Tibial nerve (tissue), 3 donors: ENCODE results near the gene KRTAP5-5.

Source experiments
- POLR2A ChIP-seq, 2 donors: fragments of 450-650 bp; IDR thresholded peaks; one replicate each; pipeline ENCODE4 v1.6.1; 2017; ENCODE audit warnings: antibody characterized with exemption in 2 of 2, mild to moderate bottlenecking in 2 of 2, moderate library complexity in 2 of 2
- TF ChIP-seq, protein P1 (sequence below), 5 experiments: fragments of 200-600 bp in 3 of 5; fragments of 450-650 bp in 2 of 5; sonication (generic) in 3 of 5; IDR thresholded peaks; one replicate each; pipeline ENCODE4 v1.5.1; 2016 to 2019; ENCODE audit warnings: antibody characterized with exemption in 5 of 5, mild to moderate bottlenecking in 3 of 5, moderate library complexity in 2 of 5

DNA sequence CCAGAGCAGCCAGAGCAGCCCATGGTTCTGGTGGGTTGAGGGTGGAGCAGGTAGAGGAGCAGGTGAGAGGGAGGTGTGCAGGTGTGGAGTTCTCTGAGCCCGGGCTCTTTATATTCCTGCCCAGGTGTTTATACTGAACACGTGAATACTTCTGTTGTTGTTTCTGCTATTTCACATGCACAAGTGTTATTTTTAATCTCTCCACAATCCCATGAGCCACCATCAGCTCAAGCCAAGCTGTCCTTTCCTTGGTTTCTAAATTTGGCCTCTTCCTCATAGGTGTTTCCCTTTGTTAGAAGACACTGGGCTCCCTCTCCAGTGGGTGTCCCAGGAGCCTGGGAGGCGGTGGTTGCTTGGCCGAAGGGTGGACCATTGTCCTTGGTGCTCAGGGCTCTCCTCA lies 21.2 kb upstream of the KRTAP5-5 start, which contains the start of gene KRTAP5-3:
- TF ChIP-seq, protein P1, sequence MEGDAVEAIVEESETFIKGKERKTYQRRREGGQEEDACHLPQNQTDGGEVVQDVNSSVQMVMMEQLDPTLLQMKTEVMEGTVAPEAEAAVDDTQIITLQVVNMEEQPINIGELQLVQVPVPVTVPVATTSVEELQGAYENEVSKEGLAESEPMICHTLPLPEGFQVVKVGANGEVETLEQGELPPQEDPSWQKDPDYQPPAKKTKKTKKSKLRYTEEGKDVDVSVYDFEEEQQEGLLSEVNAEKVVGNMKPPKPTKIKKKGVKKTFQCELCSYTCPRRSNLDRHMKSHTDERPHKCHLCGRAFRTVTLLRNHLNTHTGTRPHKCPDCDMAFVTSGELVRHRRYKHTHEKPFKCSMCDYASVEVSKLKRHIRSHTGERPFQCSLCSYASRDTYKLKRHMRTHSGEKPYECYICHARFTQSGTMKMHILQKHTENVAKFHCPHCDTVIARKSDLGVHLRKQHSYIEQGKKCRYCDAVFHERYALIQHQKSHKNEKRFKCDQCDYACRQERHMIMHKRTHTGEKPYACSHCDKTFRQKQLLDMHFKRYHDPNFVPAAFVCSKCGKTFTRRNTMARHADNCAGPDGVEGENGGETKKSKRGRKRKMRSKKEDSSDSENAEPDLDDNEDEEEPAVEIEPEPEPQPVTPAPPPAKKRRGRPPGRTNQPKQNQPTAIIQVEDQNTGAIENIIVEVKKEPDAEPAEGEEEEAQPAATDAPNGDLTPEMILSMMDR (IDR thresholded peaks at IDR 0.05) = no peak
- no peak for TF ChIP-seq POLR2A (IDR thresholded peaks at IDR 0.05)
